ENCODE results near the gene LYRM4. TPM values are rescaled to one million over a fixed set of nuclear protein-coding genes. Genes with fewer than 3 reads are reported as not detected.

LYRM4 gene
- polyA plus RNA-seq, 1 donor (not counting 4 experiments of a cell fraction or from before 2014, with no cell fraction given), result 41.1 TPM

- dilution Hi-C loops (cut with MboI; ENCODE audit: extremely low pct_ligation_motif_present, low sequenced_read_pairs), result no loop called here
- TF ChIP-seq EZH2 (IDR thresholded peaks at IDR 0.05; ENCODE audit: low read length) (no peak), CTCF (optimal IDR thresholded peaks at IDR 0.05 in 1 of 3, IDR thresholded peaks at IDR 0.05 in 1 of 3, conservative IDR thresholded peaks at IDR 0.05 in 1 of 3; ENCODE audit: extremely low read depth in 1 of 3, insufficient read depth in 2 of 3, low read length in 3 of 3) (no peak)
- H3K27ac ChIP-seq (ENCODE audit: control insufficient read depth, insufficient read depth, low read length), result no peak overlapping the region
- H3K4me3 ChIP-seq (ENCODE audit: control insufficient read depth in 2 of 3, extremely low read depth in 1 of 3, insufficient read depth in 2 of 3, low read depth in 1 of 3, low read length in 3 of 3), result no peak overlapping the region
- no peaks in the 10 kb centered on the region for H3K27me3 ChIP-seq (ENCODE audit: control insufficient read depth, extremely low read depth, insufficient read depth, low read length)
- peaks cover 3% of the 10 kb centered on the region for H3K4me1 ChIP-seq (ENCODE audit: control insufficient read depth, extremely low read depth, insufficient read depth, low read length)
- no peak overlapping the region for H2AFZ ChIP-seq (ENCODE audit: control insufficient read depth, low read length)
- FAIRE-seq (no peak), DNase-seq (ENCODE audit: low read depth, low spot score) (no peak)
- no peak overlapping the region for H3K4me2 ChIP-seq (ENCODE audit: control insufficient read depth, extremely low read depth, insufficient read depth, low read depth, low read length)
- H3K36me3 ChIP-seq (ENCODE audit: control insufficient read depth in 2 of 2, extremely low read depth in 1 of 2, insufficient read depth in 2 of 2, low read length in 2 of 2), result no peaks in the 10 kb centered on the region
- no peaks in the 10 kb centered on the region for H3K79me2 ChIP-seq (ENCODE audit: control insufficient read depth, insufficient read depth, low read length)
- H3K9me1 ChIP-seq (ENCODE audit: control insufficient read depth, extremely low read depth, insufficient read depth, low read length), result no peaks in the 10 kb centered on the region
- no peak overlapping the region for H3K9ac ChIP-seq (ENCODE audit: control insufficient read depth, extremely low read depth, insufficient read depth, low read length)
- H4K20me1 ChIP-seq (ENCODE audit: control insufficient read depth, extremely low read depth, insufficient read depth, low read length), result no peaks in the 10 kb centered on the region
- H3K9me3 ChIP-seq (ENCODE audit: control insufficient read depth, low read depth, low read length), result no peaks in the 10 kb centered on the region
Observed at GRCh38 chr6:5095236-5095635, 165.5 kb downstream of the LYRM4 start.

DNA sequence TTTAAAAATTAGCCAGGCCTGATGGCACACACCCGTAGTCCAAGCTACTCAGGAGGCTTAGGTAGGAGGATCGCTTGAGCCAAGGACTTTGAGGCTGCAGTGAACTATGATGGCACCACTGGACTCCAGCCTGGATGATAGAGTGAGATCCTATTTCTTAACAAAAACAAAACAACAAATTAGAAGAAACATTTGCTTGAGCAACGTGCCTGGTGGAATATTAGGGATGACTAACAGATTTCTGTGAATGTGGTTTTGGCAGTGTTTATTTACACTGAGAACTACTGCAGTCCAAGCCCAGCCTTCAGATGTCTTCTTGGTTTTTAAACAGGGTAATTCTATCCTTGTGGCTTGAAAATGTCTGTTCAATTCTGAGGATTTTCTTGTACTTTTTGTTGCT is 166.4 kb downstream of the LYRM4 start:
- H3K27ac ChIP-seq (ENCODE audit: control insufficient read depth, insufficient read depth, low read length), result no peak overlapping the region
- no peak overlapping the region for H3K9ac ChIP-seq (ENCODE audit: control insufficient read depth, extremely low read depth, insufficient read depth, low read length)
- no peaks in the 10 kb centered on the region for H3K36me3 ChIP-seq (ENCODE audit: control insufficient read depth in 2 of 2, extremely low read depth in 1 of 2, insufficient read depth in 2 of 2, low read length in 2 of 2)
- no peaks in the 10 kb centered on the region for H3K79me2 ChIP-seq (ENCODE audit: control insufficient read depth, insufficient read depth, low read length)
- no peak overlapping the region for H3K4me3 ChIP-seq (ENCODE audit: control insufficient read depth in 2 of 3, extremely low read depth in 1 of 3, insufficient read depth in 2 of 3, low read depth in 1 of 3, low read length in 3 of 3)
- dilution Hi-C loops (cut with MboI; ENCODE audit: extremely low pct_ligation_motif_present, low sequenced_read_pairs), result no loop called here
- H2AFZ ChIP-seq (ENCODE audit: control insufficient read depth, low read length), result no peak overlapping the region
- H3K9me1 ChIP-seq (ENCODE audit: control insufficient read depth, extremely low read depth, insufficient read depth, low read length), result no peaks in the 10 kb centered on the region
- no peak for TF ChIP-seq EZH2 (IDR thresholded peaks at IDR 0.05; ENCODE audit: low read length)
- no peak for TF ChIP-seq CTCF (optimal IDR thresholded peaks at IDR 0.05 in 1 of 3, IDR thresholded peaks at IDR 0.05 in 1 of 3, conservative IDR thresholded peaks at IDR 0.05 in 1 of 3; ENCODE audit: extremely low read depth in 1 of 3, insufficient read depth in 2 of 3, low read length in 3 of 3)
- H3K4me2 ChIP-seq (ENCODE audit: control insufficient read depth, extremely low read depth, insufficient read depth, low read depth, low read length), result no peak overlapping the region
- no peaks in the 10 kb centered on the region for H4K20me1 ChIP-seq (ENCODE audit: control insufficient read depth, extremely low read depth, insufficient read depth, low read length)
- no peaks in the 10 kb centered on the region for H3K27me3 ChIP-seq (ENCODE audit: control insufficient read depth, extremely low read depth, insufficient read depth, low read length)
- DNase-seq (ENCODE audit: low read depth, low spot score) (no peak), FAIRE-seq (no peak)
- H3K4me1 ChIP-seq (ENCODE audit: control insufficient read depth, extremely low read depth, insufficient read depth, low read length), result peaks cover 3% of the 10 kb centered on the region
- no peaks in the 10 kb centered on the region for H3K9me3 ChIP-seq (ENCODE audit: control insufficient read depth, low read depth, low read length)
